Stimulated activated CD4-positive, alpha-beta T cell treated with anti-CD3 and anti-CD28 coated beads, Interleukin-12 subunit alpha, Interleukin-12 subunit beta, amount 100 ng/mL, for 4 hours (primary cell): ENCODE results near the gene NCF4.

Experiments
- DNase-seq: peaks from one replicate; pipeline ENCODE4 v3.0.0-alpha.2; 2020

NCF4 gene

DNA sequence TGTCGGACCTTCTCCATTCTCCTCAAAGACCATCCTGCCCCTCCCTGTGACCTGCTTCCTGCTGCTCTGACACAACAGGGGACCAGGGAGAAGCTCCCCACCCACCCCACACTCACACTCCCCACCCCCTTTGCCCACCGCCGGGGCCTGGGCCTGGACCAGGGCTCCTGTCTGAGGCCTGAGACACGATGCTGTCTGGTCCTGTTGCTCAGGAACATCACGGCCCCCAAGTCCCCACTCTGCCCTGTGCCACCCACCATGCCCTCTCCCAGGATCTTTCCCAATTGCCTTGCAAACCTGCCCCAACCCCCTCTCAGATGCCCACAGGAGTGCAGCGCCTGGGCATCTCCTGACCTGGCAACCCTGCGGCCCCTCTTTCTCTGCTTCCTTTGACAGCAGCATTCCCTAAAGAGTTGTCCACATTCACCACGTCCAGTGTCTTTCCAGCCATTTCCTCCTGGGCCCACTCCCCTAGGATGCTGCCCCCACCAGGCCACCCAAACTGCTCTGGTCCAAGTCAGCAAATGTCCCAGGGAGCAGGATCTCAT is 63.4 kb downstream of the NCF4 start:
- DNase-seq, result no peak

DNA sequence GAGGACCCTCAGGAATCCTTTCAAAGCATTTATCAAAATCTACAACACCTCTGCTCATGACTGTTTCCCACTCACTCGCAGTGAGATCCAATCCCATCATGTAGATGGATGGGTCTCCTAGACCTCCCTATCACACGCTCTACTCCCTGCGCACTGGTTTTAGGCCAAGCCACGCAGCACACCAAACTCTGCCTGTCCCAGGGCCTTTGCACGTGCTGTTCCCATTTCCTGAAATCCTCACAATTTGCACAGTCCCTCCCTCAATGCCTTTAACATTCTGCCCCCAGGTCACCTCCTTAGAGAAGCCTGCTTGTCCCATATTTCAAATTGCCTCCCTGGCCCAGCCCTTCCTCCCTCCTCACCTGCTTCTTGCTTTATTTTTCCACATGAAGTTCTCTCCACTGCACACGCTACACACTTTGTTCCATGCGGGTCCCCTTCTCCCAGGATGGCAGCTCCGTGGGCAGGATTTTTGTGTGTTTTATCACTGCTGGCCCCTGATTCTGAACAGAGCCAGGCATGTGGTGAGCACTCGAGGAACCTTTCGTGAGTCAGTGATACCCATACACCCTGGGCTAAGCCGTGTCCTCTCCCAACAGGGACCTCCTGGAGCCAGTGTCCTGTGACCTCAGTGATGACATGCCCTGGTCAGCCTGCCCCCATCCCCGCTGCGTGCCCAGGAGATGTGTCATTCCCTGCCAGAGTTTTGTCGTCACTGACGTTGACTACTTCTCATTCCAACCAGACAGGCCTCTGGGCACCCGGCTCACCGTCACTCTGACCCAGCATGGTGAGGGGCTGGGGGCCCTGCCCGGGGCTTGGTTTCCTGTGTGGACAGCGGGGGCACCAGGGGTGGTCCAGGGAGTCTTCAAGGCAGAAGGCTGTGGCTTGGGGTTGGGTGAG is 64.8 kb downstream of the NCF4 start:
- DNase-seq, result no peak

DNA sequence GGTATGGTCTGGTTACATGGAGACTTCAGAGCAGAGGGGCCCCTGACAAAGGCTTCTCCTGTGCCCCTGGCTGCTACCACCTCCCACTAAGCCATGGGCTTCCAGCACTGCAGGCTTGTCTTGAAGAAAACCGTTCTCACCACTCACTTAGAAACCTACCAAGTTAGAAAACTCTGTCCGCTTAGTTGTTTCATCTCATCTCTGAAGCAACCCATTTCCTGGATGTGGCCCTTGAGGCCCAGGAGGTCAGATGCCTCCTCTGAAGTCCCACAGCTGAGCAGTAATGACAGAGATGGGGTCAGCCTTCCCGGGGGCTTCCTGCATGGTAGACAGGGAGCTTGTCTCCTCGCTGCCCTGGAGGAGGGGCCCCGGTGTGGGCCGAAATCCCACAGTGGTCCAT is 65.5 kb downstream of the NCF4 start:
- DNase-seq, result no peak

DNA sequence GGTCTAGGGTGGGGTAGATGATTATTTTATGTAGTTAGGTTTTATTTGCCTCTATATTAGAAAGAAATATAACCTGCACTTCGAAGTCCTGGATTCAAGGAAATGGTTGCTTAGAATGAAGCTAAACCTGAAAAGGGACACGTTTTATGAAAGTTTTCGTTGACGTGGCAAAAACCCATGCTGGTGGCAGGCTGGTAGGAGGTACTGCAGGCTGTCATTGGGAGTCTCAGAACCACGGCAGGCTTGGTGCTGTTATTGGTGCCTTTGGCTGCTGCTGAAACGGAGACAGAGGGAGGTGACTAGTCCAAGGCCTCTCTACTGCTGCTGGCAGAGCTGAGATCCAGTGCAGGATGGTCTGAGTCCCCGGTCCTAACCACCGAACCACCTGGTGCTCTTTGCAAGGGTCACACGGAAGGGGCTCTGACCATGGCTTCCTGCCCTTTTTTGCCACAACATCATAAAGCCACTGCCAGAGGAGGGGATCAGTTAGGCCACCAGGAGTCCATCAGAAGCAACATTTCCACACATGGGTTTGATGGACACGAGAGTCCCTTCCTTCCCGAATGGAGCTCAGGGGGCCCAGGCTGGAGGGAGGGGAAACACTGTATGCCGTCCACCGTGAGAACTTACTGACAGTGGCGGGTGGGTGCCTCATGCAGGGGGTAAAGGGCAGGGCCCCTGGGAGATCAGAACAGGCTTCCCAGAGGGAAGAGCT is 66.1 kb downstream of the NCF4 start:
- no peak for DNase-seq
